ENCODE data around the gene CDH13. TPM values are rescaled to one million over a fixed set of nuclear protein-coding genes. Genes with fewer than 3 reads are reported as not detected.

Gene CDH13
- polyA plus RNA-seq, 1 experiment: 113 TPM

DNA sequence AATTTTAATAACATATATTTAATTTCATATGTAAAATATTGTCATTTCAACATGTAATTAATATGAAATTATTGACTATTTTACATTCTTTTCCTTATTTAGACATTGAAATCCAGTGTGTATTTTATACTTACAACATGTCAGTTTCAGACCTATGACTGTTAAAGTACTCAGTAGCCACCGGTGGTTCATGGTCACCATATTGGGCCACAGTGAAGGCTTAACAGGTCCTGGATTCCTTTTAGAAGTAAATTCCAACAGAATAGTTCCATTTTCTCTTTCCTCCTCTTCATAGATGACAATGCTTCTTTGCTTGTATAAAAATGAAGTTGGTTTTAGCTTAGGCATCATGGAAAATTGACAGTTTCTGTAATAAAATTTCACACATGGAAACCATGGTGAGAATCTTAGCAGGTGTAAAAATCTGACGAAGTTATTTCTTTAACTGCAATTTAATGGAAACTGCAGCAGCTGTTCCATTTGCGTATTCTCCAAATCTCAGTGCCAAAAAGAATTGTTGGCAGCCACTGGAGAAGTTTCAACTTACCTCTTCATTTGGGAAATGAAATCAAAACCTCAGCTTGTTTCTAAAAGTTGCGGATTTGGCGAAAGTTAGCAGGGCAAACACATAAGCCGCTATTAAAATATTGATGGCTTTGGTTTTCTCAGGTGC, 231.1 kb downstream of the CDH13 start:
- H3K27me3 ChIP-seq (ENCODE audit: control insufficient read depth, insufficient read depth, low read length): no peaks in the 10 kb centered on the region
- no peak for TF ChIP-seq CTCF (IDR thresholded peaks at IDR 0.05; ENCODE audit: insufficient read depth, low read depth, low read length)
- no peak overlapping the region for H3K4me3 ChIP-seq (ENCODE audit: low read depth, low read length)
- no peaks in the 10 kb centered on the region for H3K36me3 ChIP-seq (ENCODE audit: control insufficient read depth, insufficient read depth, low read length)
- ChIA-PET POLR2A (no interaction called here), CTCF (no interaction called here)
- no peak for DNase-seq (ENCODE audit: low read depth)

- DNase-seq (ENCODE audit: low read depth): no peak
- ChIA-PET CTCF (interaction anchor here (1.1 kb wide), 1 partner anchor 220 kb away, joined by 3 read pairs; no protein-coding TSS in a partner anchor), POLR2A (interaction anchor here (0.7 kb wide), 1 partner anchor 1099 kb away, joined by 7 read pairs; no protein-coding TSS in a partner anchor)
- no peak for TF ChIP-seq CTCF (IDR thresholded peaks at IDR 0.05; ENCODE audit: insufficient read depth, low read depth, low read length)
- Histone ChIP-seq H3K4me3 (ENCODE audit: low read depth, low read length) (no peak overlapping the region), H3K36me3 (ENCODE audit: control insufficient read depth, insufficient read depth, low read length) (no peaks in the 10 kb centered on the region), H3K27me3 (ENCODE audit: control insufficient read depth, insufficient read depth, low read length) (no peaks in the 10 kb centered on the region)
Measured at GRCh38 chr16:82859662-82860061, 232.9 kb downstream of the CDH13 start.

DNA sequence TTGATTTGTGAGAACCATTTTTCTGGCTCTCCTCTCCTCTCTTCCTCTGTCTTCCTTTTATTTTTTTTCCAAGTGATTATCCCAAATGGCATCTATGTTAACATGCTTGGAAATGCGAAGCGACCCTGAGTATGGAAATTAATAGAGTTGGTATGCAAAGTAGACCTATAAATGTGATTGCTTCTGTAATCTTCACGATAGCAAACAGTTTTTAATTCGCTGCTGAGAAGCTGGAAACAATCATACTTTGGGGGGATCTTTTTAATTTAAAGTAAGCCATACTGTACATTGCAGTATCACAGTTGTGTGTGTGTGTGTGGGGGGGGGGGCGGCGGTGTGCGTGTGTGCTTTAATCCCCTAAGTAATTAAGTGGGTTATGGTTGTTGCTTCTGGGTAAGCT, 233.3 kb downstream of the CDH13 start:
- CTCF ChIA-PET: interaction anchor here (1.1 kb wide), 1 partner anchor 220 kb away, joined by 3 read pairs; no protein-coding TSS in a partner anchor
- no peak overlapping the region for H3K4me3 ChIP-seq (ENCODE audit: low read depth, low read length)
- POLR2A ChIA-PET: interaction anchor here (0.7 kb wide), 1 partner anchor 1099 kb away, joined by 7 read pairs; no protein-coding TSS in a partner anchor
- TF ChIP-seq CTCF (IDR thresholded peaks at IDR 0.05; ENCODE audit: insufficient read depth, low read depth, low read length): no peak
- DNase-seq (ENCODE audit: low read depth): no peak
- no peaks in the 10 kb centered on the region for H3K27me3 ChIP-seq (ENCODE audit: control insufficient read depth, insufficient read depth, low read length)
- H3K36me3 ChIP-seq (ENCODE audit: control insufficient read depth, insufficient read depth, low read length): no peaks in the 10 kb centered on the region

- DNase-seq (ENCODE audit: low read depth): no peak
- POLR2A ChIA-PET: no interaction called here
- TF ChIP-seq CTCF (IDR thresholded peaks at IDR 0.05; ENCODE audit: insufficient read depth, low read depth, low read length): no peak
- H3K36me3 ChIP-seq (ENCODE audit: control insufficient read depth, insufficient read depth, low read length): no peaks in the 10 kb centered on the region
- H3K27me3 ChIP-seq (ENCODE audit: control insufficient read depth, insufficient read depth, low read length): no peaks in the 10 kb centered on the region
- CTCF ChIA-PET: interaction anchor here (1.1 kb wide), 1 partner anchor 11 kb away, joined by 3 read pairs; no protein-coding TSS in a partner anchor
- no peak overlapping the region for H3K4me3 ChIP-seq (ENCODE audit: low read depth, low read length)
Measured at GRCh38 chr16:82862057-82862456, 235.3 kb downstream of the CDH13 start.

- CTCF ChIA-PET: no interaction called here
- POLR2A ChIA-PET: no interaction called here
- H3K27me3 ChIP-seq (ENCODE audit: control insufficient read depth, insufficient read depth, low read length): no peaks in the 10 kb centered on the region
Measured at GRCh38 chr16:82864332-82865040, 237.7 kb downstream of the CDH13 start.

More at GRCh38 chr16:82864332-82865040, 237.7 kb downstream of the CDH13 start:
- TF ChIP-seq CTCF (IDR thresholded peaks at IDR 0.05; ENCODE audit: insufficient read depth, low read depth, low read length): no peak
- Histone ChIP-seq H3K4me3 (ENCODE audit: low read depth, low read length) (no peak overlapping the region), H3K36me3 (ENCODE audit: control insufficient read depth, insufficient read depth, low read length) (no peaks in the 10 kb centered on the region)
- no peak for DNase-seq (ENCODE audit: low read depth)
